Loucy (cell line): ENCODE data around the gene ZFP28.

Experiments used
- EZH2phosphoT487 ChIP-seq: fragments of 200-600 bp; IDR thresholded peaks from 2 replicates; pipeline ENCODE4 v1.6.1; 2018; ENCODE audit warnings: antibody characterized with exemption, mild to moderate bottlenecking, moderate library complexity, borderline replicate concordance
- TF ChIP-seq, protein P1 (sequence below): fragments of 200-600 bp; sonication (generic); conservative IDR thresholded peaks from 2 replicates; pipeline ENCODE4 v1.5.1; 2014; ENCODE audit warnings: mild to moderate bottlenecking, antibody characterized with exemption, low read length

GRCh38 chr19:56577719-56578602 lies 39.2 kb downstream of the ZFP28 start:
- TF ChIP-seq, protein P1, sequence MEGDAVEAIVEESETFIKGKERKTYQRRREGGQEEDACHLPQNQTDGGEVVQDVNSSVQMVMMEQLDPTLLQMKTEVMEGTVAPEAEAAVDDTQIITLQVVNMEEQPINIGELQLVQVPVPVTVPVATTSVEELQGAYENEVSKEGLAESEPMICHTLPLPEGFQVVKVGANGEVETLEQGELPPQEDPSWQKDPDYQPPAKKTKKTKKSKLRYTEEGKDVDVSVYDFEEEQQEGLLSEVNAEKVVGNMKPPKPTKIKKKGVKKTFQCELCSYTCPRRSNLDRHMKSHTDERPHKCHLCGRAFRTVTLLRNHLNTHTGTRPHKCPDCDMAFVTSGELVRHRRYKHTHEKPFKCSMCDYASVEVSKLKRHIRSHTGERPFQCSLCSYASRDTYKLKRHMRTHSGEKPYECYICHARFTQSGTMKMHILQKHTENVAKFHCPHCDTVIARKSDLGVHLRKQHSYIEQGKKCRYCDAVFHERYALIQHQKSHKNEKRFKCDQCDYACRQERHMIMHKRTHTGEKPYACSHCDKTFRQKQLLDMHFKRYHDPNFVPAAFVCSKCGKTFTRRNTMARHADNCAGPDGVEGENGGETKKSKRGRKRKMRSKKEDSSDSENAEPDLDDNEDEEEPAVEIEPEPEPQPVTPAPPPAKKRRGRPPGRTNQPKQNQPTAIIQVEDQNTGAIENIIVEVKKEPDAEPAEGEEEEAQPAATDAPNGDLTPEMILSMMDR = no peak
- TF ChIP-seq EZH2phosphoT487 = no peak
